Loucy (cell line): Measurements from ENCODE around the gene NCKAP5.

Experiments
- H2AFZ ChIP-seq: fragments of 200-600 bp; sonication (generic); 2 replicates; pipeline ENCODE4 v1.6.0; 2016; ENCODE audit warnings: antibody characterized with exemption, mild to moderate bottlenecking, low read length, moderate library complexity
- H3F3A ChIP-seq: fragments of 200-600 bp; 2 replicates; pipeline ENCODE4 v1.6.0; 2016; ENCODE audit warnings: antibody characterized with exemption, low read depth, mild to moderate bottlenecking
- H3K27me3 ChIP-seq: fragments of 200-600 bp; sonication (generic); 2 replicates; pipeline ENCODE4 v1.6.1; 2014; ENCODE audit warnings: low read length, mild to moderate bottlenecking; ENCODE audit not compliant: insufficient read depth, poor library complexity, severe bottlenecking
- H3K36me3 ChIP-seq: fragments of 200-600 bp; sonication (generic); 2 replicates; pipeline ENCODE4 v1.6.1; 2016; ENCODE audit warnings: low read length; ENCODE audit not compliant: insufficient read depth
- H3K4me1 ChIP-seq: fragments of 200-600 bp; sonication (generic); 2 replicates; pipeline ENCODE4 v1.5.1; 2014; ENCODE audit warnings: low read length, mild to moderate bottlenecking; ENCODE audit not compliant: insufficient read depth, poor library complexity, severe bottlenecking
- H3K4me2 ChIP-seq: fragments of 200-600 bp; sonication (generic); 2 replicates; pipeline ENCODE4 v1.6.0; 2014; ENCODE audit warnings: antibody characterized with exemption, low read length, low read depth, mild to moderate bottlenecking; ENCODE audit not compliant: poor library complexity, severe bottlenecking
- H3K4me3 ChIP-seq: fragments of 200-600 bp; sonication (generic); 2 replicates; pipeline ENCODE4 v1.5.1; 2014; ENCODE audit warnings: low read length, mild to moderate bottlenecking, mixed read lengths; ENCODE audit not compliant: poor library complexity, severe bottlenecking
- H3K79me2 ChIP-seq: fragments of 200-600 bp; sonication (generic); 2 replicates; pipeline ENCODE4 v1.6.1; 2014; ENCODE audit warnings: low read length; ENCODE audit not compliant: insufficient read depth
- H3K9ac ChIP-seq: fragments of 200-600 bp; sonication (generic); 2 replicates; pipeline ENCODE4 v1.6.0; 2014; ENCODE audit warnings: mild to moderate bottlenecking, low read depth, low read length, moderate library complexity; ENCODE audit not compliant: poor library complexity, severe bottlenecking
- H3K9me2 ChIP-seq: fragments of 200-600 bp; sonication (generic); replicated peaks from 2 replicates; pipeline ENCODE4 v1.6.1; 2016; ENCODE audit warnings: low read depth, low read length, mixed read lengths
- H3K9me3 ChIP-seq: fragments of 200-600 bp; sonication (generic); 2 replicates; pipeline ENCODE4 v1.6.1; 2014; ENCODE audit warnings: mild to moderate bottlenecking, antibody characterized with exemption, low read length, low read depth; ENCODE audit not compliant: insufficient read depth
- H4K20me1 ChIP-seq: fragments of 200-600 bp; sonication (generic); 2 replicates; pipeline ENCODE4 v1.6.0; 2014; ENCODE audit warnings: antibody characterized with exemption, low read length, mild to moderate bottlenecking; ENCODE audit not compliant: insufficient read depth, poor library complexity, severe bottlenecking
- EZH2phosphoT487 ChIP-seq: fragments of 200-600 bp; IDR thresholded peaks from 2 replicates; pipeline ENCODE4 v1.6.1; 2018; ENCODE audit warnings: antibody characterized with exemption, mild to moderate bottlenecking, moderate library complexity, borderline replicate concordance
- TF ChIP-seq, protein P1 (sequence below): fragments of 200-600 bp; sonication (generic); conservative IDR thresholded peaks from 2 replicates; pipeline ENCODE4 v1.5.1; 2014; ENCODE audit warnings: mild to moderate bottlenecking, antibody characterized with exemption, low read length

The NCKAP5 gene

DNA sequence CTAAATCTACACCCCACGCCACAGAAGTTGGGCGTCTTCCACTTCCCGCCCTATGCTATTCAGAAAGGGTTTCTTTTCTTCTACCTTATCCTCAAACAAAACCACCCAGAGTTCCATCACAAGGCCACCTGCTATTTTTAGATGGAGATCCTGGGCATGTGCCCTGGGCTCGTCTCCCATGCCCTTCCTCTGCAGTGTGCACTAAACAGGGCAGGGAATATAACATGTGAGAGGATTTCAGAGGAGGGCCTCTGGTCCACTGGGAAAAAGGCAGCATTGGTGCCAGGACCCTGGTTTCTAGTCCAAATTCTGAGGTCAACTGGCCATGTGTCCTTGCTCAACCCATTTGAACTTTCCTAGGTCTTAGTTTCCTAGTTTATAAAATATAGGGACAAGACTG lies 320.0 kb downstream of the NCKAP5 start:
- Histone ChIP-seq H3K27me3 (no peaks in the 10 kb centered on the region), H3K9ac (no peak overlapping the region), H3K4me3 (no peak overlapping the region), H2AFZ (no peak overlapping the region), H3K9me3 (no peaks in the 10 kb centered on the region), H3K36me3 (no peaks in the 10 kb centered on the region), H3K4me1 (no peaks in the 10 kb centered on the region), H3F3A (no peaks in the 10 kb centered on the region), H3K4me2 (no peak overlapping the region), H4K20me1 (no peaks in the 10 kb centered on the region), H3K9me2 (no peaks in the 10 kb centered on the region), H3K79me2 (no peaks in the 10 kb centered on the region)
- TF ChIP-seq EZH2phosphoT487: no peak
- TF ChIP-seq, protein P1, sequence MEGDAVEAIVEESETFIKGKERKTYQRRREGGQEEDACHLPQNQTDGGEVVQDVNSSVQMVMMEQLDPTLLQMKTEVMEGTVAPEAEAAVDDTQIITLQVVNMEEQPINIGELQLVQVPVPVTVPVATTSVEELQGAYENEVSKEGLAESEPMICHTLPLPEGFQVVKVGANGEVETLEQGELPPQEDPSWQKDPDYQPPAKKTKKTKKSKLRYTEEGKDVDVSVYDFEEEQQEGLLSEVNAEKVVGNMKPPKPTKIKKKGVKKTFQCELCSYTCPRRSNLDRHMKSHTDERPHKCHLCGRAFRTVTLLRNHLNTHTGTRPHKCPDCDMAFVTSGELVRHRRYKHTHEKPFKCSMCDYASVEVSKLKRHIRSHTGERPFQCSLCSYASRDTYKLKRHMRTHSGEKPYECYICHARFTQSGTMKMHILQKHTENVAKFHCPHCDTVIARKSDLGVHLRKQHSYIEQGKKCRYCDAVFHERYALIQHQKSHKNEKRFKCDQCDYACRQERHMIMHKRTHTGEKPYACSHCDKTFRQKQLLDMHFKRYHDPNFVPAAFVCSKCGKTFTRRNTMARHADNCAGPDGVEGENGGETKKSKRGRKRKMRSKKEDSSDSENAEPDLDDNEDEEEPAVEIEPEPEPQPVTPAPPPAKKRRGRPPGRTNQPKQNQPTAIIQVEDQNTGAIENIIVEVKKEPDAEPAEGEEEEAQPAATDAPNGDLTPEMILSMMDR: no peak

DNA sequence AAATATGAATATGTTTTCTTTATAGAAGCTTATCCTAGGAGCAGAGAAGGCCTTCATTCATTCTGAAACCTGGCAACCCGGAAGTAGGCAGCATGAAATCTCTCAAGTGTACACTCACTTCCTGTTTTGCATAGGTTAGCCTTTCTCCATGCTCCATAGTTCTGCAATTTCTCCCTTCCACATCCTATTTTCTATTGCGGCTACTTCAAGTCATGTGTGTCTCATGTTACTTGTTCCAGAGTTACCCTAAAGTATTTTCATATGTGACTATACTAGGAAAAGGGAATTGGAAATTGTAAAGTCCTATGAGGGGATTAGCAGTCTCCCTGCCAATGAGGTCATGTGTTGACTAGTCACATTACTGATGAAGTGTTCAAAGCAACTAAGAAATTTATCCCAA lies 320.6 kb downstream of the NCKAP5 start:
- no peaks in the 10 kb centered on the region for H3K9me2 ChIP-seq
- no peaks in the 10 kb centered on the region for H3K27me3 ChIP-seq
- no peaks in the 10 kb centered on the region for H3K4me1 ChIP-seq
- no peaks in the 10 kb centered on the region for H3K9me3 ChIP-seq
- no peak overlapping the region for H2AFZ ChIP-seq
- H4K20me1 ChIP-seq: no peaks in the 10 kb centered on the region
- no peaks in the 10 kb centered on the region for H3F3A ChIP-seq
- no peak overlapping the region for H3K9ac ChIP-seq
- H3K4me3 ChIP-seq: no peak overlapping the region
- no peaks in the 10 kb centered on the region for H3K79me2 ChIP-seq
- no peaks in the 10 kb centered on the region for H3K36me3 ChIP-seq
- TF ChIP-seq EZH2phosphoT487: no peak
- TF ChIP-seq, protein P1: no peak
- no peak overlapping the region for H3K4me2 ChIP-seq

DNA sequence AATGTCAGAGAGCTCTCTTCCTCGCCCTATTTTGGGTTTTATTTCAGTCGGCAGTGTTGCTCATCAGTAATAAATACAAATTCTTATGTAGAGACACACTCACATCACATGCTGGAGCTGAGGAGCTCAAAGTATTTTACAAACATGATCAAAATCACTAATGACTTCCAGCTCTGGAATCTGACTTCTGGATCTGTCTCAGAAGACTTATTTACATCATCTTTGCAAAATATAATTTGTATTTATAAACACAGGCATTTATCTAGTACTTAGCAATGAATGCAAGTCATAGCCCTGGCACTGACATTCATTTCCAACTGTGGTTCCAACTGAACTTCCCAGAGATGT lies 327.1 kb downstream of the NCKAP5 start:
- H3K4me3 ChIP-seq: no peak overlapping the region

More for the DNA sequence above, 327.1 kb downstream of the NCKAP5 start:
- no peaks in the 10 kb centered on the region for H3K4me1 ChIP-seq
- no peaks in the 10 kb centered on the region for H3K9me2 ChIP-seq
- H3K36me3 ChIP-seq: no peaks in the 10 kb centered on the region
- no peaks in the 10 kb centered on the region for H3K27me3 ChIP-seq
- no peak for TF ChIP-seq EZH2phosphoT487
- TF ChIP-seq, protein P1: no peak
- H3K9me3 ChIP-seq: no peaks in the 10 kb centered on the region
- no peak overlapping the region for H2AFZ ChIP-seq
- H3F3A ChIP-seq: no peaks in the 10 kb centered on the region
- H3K9ac ChIP-seq: no peak overlapping the region
- H3K4me2 ChIP-seq: no peak overlapping the region
- no peaks in the 10 kb centered on the region for H4K20me1 ChIP-seq
- no peaks in the 10 kb centered on the region for H3K79me2 ChIP-seq
